Common myeloid progenitor, CD34-positive (primary cell): ENCODE measurements around the gene PGAP1.

Experiments
- CTCF ChIA-PET: fragments of 350-600 bp; sonication (Branson Sonifier 250); formaldehyde crosslinking; loops from one replicate; lab custom pipeline; 2021; ENCODE audit warnings: antibody characterized with exemption; lab: Charles Lee
- POLR2A ChIA-PET: fragments of 350-600 bp; sonication (Branson Sonifier 250); formaldehyde crosslinking; loops from one replicate; lab custom pipeline; 2021; ENCODE audit warnings: antibody characterized with exemption; lab: Charles Lee
- DNase-seq, 3 donors: peaks; one replicate each; pipeline versions ENCODE4 v3.0.0 to v3.0.0-alpha.2; 2013
- H3K27ac ChIP-seq, 2 experiments: 1 replicate in 1 of 2; 2 replicates in 1 of 2; pipeline ENCODE4 v1.7.0; 2013; ENCODE audit warnings: inconsistent platforms in 2 of 2, low read length in 2 of 2, mild to moderate bottlenecking in 2 of 2, low read depth in 1 of 2, moderate library complexity in 1 of 2; ENCODE audit not compliant: severe bottlenecking in 2 of 2, insufficient read depth in 1 of 2, poor library complexity in 1 of 2
- H3K27me3 ChIP-seq, 5 experiments: replicated peaks in 2 of 5; 1 replicate in 3 of 5; 2 replicates in 2 of 5; pipeline versions ENCODE4 v1.6.1 to v1.7.0; 2013; ENCODE audit warnings: low read length in 4 of 5, mild to moderate bottlenecking in 2 of 5, moderate library complexity in 2 of 5, inconsistent platforms in 1 of 5; ENCODE audit not compliant: insufficient read depth in 5 of 5, control insufficient read depth in 4 of 5
- H3K36me3 ChIP-seq, 4 experiments: 1 replicate in 2 of 4; 2 replicates in 2 of 4; pipeline versions ENCODE4 v1.6.1 to v1.7.0; 2013; ENCODE audit warnings: low read length in 3 of 4, control low read depth in 1 of 4, mild to moderate bottlenecking in 1 of 4; ENCODE audit not compliant: control insufficient read depth in 4 of 4, insufficient read depth in 4 of 4
- H3K4me1 ChIP-seq, 4 experiments: 1 replicate in 3 of 4; 2 replicates in 1 of 4; pipeline versions ENCODE4 v1.6.1 to v1.7.1; 2013; ENCODE audit warnings: low read length in 3 of 4, mild to moderate bottlenecking in 3 of 4, control low read depth in 1 of 4, inconsistent platforms in 1 of 4, moderate library complexity in 1 of 4; ENCODE audit not compliant: control insufficient read depth in 4 of 4, insufficient read depth in 4 of 4; ENCODE audit errors: control extremely low read depth in 1 of 4
- H3K4me3 ChIP-seq, 7 experiments: 1 replicate in 4 of 7; 2 replicates in 3 of 7; pipeline versions ENCODE4 v1.5.1 to v1.7.0; 2013; ENCODE audit warnings: mild to moderate bottlenecking in 7 of 7, low read length in 6 of 7, moderate library complexity in 6 of 7, inconsistent platforms in 2 of 7, low read depth in 2 of 7, control low read depth in 1 of 7; ENCODE audit not compliant: insufficient read depth in 4 of 7, control insufficient read depth in 1 of 7; ENCODE audit errors: extremely low read depth in 1 of 7
- H3K9me3 ChIP-seq, 5 experiments: 1 replicate in 4 of 5; 2 replicates in 1 of 5; pipeline versions ENCODE4 v1.6.1 to v1.7.1; 2013; ENCODE audit warnings: low read length in 4 of 5, mild to moderate bottlenecking in 2 of 5, inconsistent platforms in 1 of 5, low read depth in 1 of 5, moderate library complexity in 1 of 5; ENCODE audit not compliant: control insufficient read depth in 4 of 5, insufficient read depth in 2 of 5; ENCODE audit errors: control extremely low read depth in 1 of 5
- WGBS: methylation state at CpG from one replicate; pipeline ENCODE4 v1.1.5; 2013; ENCODE audit not compliant: insufficient coverage; 5-methylcytosine and 5-hydroxymethylcytosine counted together

Gene PGAP1

DNA sequence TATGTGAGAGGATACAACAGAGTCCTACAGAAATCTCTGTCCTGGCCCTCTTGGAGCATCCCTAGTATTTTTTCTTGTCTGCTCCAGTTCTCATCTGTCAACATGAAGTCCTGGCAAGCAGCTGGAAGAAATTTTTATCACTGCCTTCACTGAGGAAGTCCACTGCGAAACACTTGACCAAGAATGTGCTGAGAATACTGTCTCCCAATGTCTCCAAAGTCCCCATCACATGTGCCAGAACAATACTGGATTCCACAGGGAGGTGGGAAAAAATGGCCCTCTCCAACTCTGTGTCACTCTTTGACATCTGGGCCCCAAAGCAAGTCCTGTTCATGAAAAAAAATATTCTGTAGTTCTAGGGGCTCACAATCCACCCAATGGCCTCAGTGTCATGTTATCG lies 32.8 kb upstream of the PGAP1 start:
- Histone ChIP-seq H3K27ac (no peak overlapping the region), H3K27me3 (no peaks in the 10 kb centered on the region), H3K4me1 (no peaks in the 10 kb centered on the region), H3K36me3 (no peaks in the 10 kb centered on the region), H3K4me3 (no peak overlapping the region), H3K9me3 (no peaks in the 10 kb centered on the region)
- WGBS: 100% methylated on average over 1 of the region's 2 CpGs
- POLR2A ChIA-PET: interaction anchor here (0.6 kb wide), 1 partner anchor 19 kb away, joined by 3 read pairs; no protein-coding TSS in a partner anchor
- CTCF ChIA-PET: no interaction called here
- DNase-seq: no peak

- Histone ChIP-seq H3K4me3 (no peak overlapping the region), H3K4me1 (no peaks in the 10 kb centered on the region), H3K27ac (no peak overlapping the region), H3K36me3 (no peaks in the 10 kb centered on the region), H3K27me3 (no peaks in the 10 kb centered on the region), H3K9me3 (no peaks in the 10 kb centered on the region)
- CTCF ChIA-PET: interaction anchor here (2.1 kb wide), 1 partner anchor 207 kb away, joined by 4 read pairs; no protein-coding TSS in a partner anchor
- POLR2A ChIA-PET: no interaction called here
- DNase-seq: no peak
- no CpG with 5 or more reads among the region's 1 CpG for WGBS
Measured at GRCh38 chr2:196957881-196958525, 31.5 kb upstream of the PGAP1 start.

- Histone ChIP-seq H3K36me3 (no peaks in the 10 kb centered on the region), H3K27me3 (no peaks in the 10 kb centered on the region), H3K9me3 (no peaks in the 10 kb centered on the region), H3K27ac (no peak overlapping the region), H3K4me3 (no peak overlapping the region), H3K4me1 (no peaks in the 10 kb centered on the region)
- ChIA-PET POLR2A (no interaction called here), CTCF (interaction anchor here (2.1 kb wide), 1 partner anchor 207 kb away, joined by 4 read pairs; no protein-coding TSS in a partner anchor)
- WGBS: 100% methylated on average over 3 of the region's 5 CpGs
- no peak for DNase-seq
Measured at GRCh38 chr2:196957442-196957841, 30.9 kb upstream of the PGAP1 start.

DNA sequence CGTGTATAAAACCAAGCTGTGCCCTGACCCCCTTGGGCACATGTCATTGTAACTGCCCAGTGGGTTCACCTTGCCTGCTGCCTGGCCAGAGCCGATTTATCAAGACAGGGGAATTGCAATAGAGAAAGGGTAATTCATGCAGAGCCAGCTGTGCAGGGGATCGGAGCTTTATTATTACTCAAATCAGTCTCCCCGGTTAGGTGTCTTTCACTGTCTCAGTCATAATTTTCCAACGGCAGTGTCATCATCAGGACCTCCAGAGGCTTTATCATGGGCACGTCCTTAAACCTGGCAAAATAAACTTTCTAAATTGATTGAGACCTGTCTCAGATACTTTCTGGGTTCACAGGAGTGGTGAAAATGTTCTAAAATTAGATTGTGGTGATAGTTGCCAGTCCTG lies 29.6 kb upstream of the PGAP1 start:
- DNase-seq: no peak
- Histone ChIP-seq H3K9me3 (no peaks in the 10 kb centered on the region), H3K36me3 (no peaks in the 10 kb centered on the region), H3K27ac (no peak overlapping the region), H3K27me3 (no peaks in the 10 kb centered on the region), H3K4me3 (no peak overlapping the region), H3K4me1 (no peaks in the 10 kb centered on the region)
- whole genome bisulfite sequencing: 96% methylated on average over 3 of the region's 6 CpGs
- POLR2A ChIA-PET: interaction anchor here (0.5 kb wide), 1 partner anchor 435 kb away, joined by 3 read pairs; no protein-coding TSS in a partner anchor
- CTCF ChIA-PET: interaction anchor here (2.1 kb wide), 1 partner anchor 205 kb away, joined by 4 read pairs; no protein-coding TSS in a partner anchor

DNA sequence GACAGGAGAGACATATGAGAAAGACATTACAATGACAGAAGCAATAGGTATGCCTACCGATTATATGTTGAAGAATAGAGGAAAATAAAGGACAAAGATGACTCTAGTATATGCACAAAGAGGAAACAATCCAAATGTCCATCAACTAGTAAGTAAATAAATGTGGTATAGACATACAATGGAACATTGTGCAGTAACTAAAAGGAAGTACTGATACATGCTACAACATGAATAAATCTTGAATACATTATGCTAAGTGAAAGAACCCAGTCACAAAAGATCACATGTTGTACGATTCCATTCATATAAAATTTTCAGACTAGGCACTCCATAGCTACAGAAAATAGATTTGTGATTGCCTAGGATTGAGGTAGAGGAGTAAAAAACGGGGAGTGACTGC lies 28.5 kb upstream of the PGAP1 start:
- Histone ChIP-seq H3K27me3 (no peaks in the 10 kb centered on the region), H3K4me3 (no peak overlapping the region), H3K9me3 (no peaks in the 10 kb centered on the region), H3K4me1 (peaks cover 0 to 3% (median 0%) of the 10 kb centered on the region in 4 experiments), H3K36me3 (no peaks in the 10 kb centered on the region), H3K27ac (no peak overlapping the region)
- POLR2A ChIA-PET: no interaction called here
- CTCF ChIA-PET: interaction anchor here (0.8 to 1.1 kb wide), 2 partner anchors 10 to 28 kb away, joined by 3 read pairs; no protein-coding TSS in a partner anchor
- DNase-seq: no peak
- no CpG with 5 or more reads among the region's 3 CpGs for WGBS

- POLR2A ChIA-PET: interaction anchor here (0.6 kb wide), 1 partner anchor 249 kb away, joined by 3 read pairs; no protein-coding TSS in a partner anchor
- 98% methylated on average over 5 of the region's 5 CpGs for WGBS
- Histone ChIP-seq H3K27ac (no peak overlapping the region), H3K27me3 (no peaks in the 10 kb centered on the region), H3K4me3 (no peak overlapping the region), H3K4me1 (peaks cover 0 to 3% (median 0%) of the 10 kb centered on the region in 4 experiments), H3K36me3 (no peaks in the 10 kb centered on the region), H3K9me3 (no peaks in the 10 kb centered on the region)
- CTCF ChIA-PET: no interaction called here
- no peak for DNase-seq
Measured at GRCh38 chr2:196954001-196954400, 27.5 kb upstream of the PGAP1 start.

DNA sequence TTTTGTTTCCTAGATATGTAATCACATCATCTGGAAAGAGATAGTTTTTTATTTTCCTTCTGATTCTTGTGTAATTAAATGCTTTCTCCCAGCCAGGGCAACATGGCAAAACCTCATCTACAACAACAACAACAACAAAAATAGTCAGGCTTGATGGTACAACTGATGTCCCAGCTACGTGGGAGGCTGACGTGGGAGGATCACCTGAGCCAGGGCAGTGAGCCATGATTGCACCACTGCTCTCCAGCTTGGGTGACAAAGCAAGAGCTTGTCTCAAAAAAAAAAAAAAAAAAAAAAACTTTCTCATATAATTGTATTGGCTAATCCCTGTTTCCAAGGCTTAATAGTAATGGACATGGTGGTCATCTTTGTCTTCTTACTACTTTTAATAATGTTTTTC lies 26.4 kb upstream of the PGAP1 start:
- ChIA-PET CTCF (interaction anchor here (0.5 kb wide), 1 partner anchor 425 kb away, joined by 4 read pairs; no protein-coding TSS in a partner anchor), POLR2A (no interaction called here)
- Histone ChIP-seq H3K4me1 (peaks cover 0 to 3% (median 0%) of the 10 kb centered on the region in 4 experiments), H3K36me3 (no peaks in the 10 kb centered on the region), H3K4me3 (no peak overlapping the region), H3K9me3 (no peaks in the 10 kb centered on the region), H3K27ac (no peak overlapping the region), H3K27me3 (no peaks in the 10 kb centered on the region)
- WGBS: 100% methylated on average over 1 of the region's 2 CpGs
- no peak for DNase-seq
